GM12892 (cell line): ENCODE data around the gene HOXA11.

Source experiments
- POLR2A ChIP-seq: IDR thresholded peaks from 2 replicates; pipeline ENCODE4 v1.6.1; 2011; ENCODE audit warnings: low read depth, low read length, control low read depth
- POLR2AphosphoS5 ChIP-seq: IDR thresholded peaks from 2 replicates; pipeline ENCODE4 v1.6.1; 2011; ENCODE audit warnings: low read depth, low read length, control low read depth
- TAF1 ChIP-seq: IDR thresholded peaks from 2 replicates; pipeline ENCODE4 v1.6.1; 2011; ENCODE audit warnings: low read depth, mild to moderate bottlenecking, control low read depth, low read length, borderline replicate concordance

DNA sequence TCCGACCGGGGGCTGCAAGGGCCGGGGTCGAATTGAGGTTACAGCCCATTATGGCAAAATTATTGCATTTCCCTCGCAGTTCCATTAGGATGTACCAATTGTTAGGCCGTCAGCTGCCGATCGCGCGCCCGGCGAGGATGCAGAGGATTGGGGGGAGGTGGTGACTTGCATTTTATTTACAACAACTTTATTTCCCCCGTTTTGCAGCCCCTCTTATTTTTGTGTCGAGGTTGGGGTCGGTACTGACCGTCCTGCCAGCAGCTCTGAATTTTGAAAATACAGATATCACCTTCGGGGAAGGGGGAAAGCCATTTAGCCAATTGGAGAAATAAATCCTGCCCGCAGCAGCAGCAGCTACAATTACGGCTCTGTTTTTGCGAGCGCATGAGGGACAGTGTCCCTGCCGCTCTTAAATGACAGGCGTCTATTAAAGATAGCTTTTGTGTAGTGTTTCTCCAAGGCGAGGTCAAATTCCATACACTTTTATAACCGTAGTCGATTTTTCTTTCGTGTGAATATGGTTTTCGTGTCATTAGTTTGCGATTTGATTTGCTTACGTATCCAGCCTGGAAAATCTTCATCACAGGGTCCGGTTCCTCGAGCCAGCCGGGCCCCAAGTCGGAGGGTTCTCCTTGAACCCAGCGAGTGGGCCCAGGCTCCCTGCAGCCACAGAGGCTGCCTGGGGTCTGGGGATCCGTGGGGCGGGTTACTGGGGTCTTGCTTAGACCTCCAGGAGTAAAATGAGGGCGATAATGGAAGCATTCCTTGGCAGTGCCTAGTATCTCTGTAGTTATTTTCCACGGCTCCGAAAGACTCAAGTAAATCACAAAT, 40.9 kb downstream of the HOXA11 start:
- TF ChIP-seq POLR2AphosphoS5 (no peak), POLR2A (no peak), TAF1 (no peak)
